SK-N-SH treated with all-trans-retinoic acid at 6 μM for 48 hours (cell line): ENCODE results near the gene ITGB2.

Source experiments
- ATAC-seq: fragments of 200-7000 bp; cut with Tn5 transposase; 3 replicates; pipeline ENCODE4 v1.9.1; 2020; ENCODE audit warnings: mild to moderate bottlenecking, moderate library complexity
- ARNTL ChIP-seq: fragments of 450-650 bp; formaldehyde crosslinking; IDR thresholded peaks from 2 replicates; pipeline ENCODE4 v1.5.0; 2020; ENCODE audit warnings: low read depth, mild to moderate bottlenecking, moderate library complexity, borderline replicate concordance
- BACH2 ChIP-seq: fragments of 250-450 bp; sonication (Bioruptor Pico); IDR thresholded peaks from 2 replicates; pipeline ENCODE4 v1.9.0; 2021; ENCODE audit warnings: mild to moderate bottlenecking, borderline replicate concordance
- CSDC2 ChIP-seq: fragments of 250-450 bp; sonication (Bioruptor Pico); IDR thresholded peaks from 2 replicates; pipeline ENCODE4 v1.5.0; 2020; ENCODE audit warnings: mild to moderate bottlenecking, moderate library complexity
- ESRRG ChIP-seq: fragments of 250-450 bp; sonication (Bioruptor Pico); IDR thresholded peaks from 2 replicates; pipeline ENCODE4 v1.6.1; 2021; ENCODE audit warnings: mild to moderate bottlenecking
- GLIS3 ChIP-seq: fragments of 250-450 bp; sonication (Bioruptor Pico); IDR thresholded peaks from 2 replicates; pipeline ENCODE4 v1.5.0; 2020; ENCODE audit warnings: mild to moderate bottlenecking, moderate library complexity
- OSR1 ChIP-seq: fragments of 250-450 bp; sonication (Bioruptor Pico); IDR thresholded peaks from 2 replicates; pipeline ENCODE4 v1.8.0; 2022; ENCODE audit warnings: moderate library complexity, mild to moderate bottlenecking, inconsistent platforms
- PPARA ChIP-seq: fragments of 250-450 bp; sonication (Bioruptor Pico); IDR thresholded peaks from 2 replicates; pipeline ENCODE4 v1.5.0; 2020; ENCODE audit warnings: mild to moderate bottlenecking, borderline replicate concordance
- RARB ChIP-seq: fragments of 250-450 bp; sonication (Bioruptor Pico); IDR thresholded peaks from 2 replicates; pipeline ENCODE4 v1.8.0; 2021; ENCODE audit warnings: mild to moderate bottlenecking, moderate library complexity
- SNAI2 ChIP-seq: fragments of 250-450 bp; sonication (Bioruptor Pico); IDR thresholded peaks from 2 replicates; pipeline ENCODE4 v1.5.0; 2020; ENCODE audit warnings: mild to moderate bottlenecking, moderate library complexity
- TCF4 ChIP-seq: fragments of 250-450 bp; sonication (Bioruptor Pico); IDR thresholded peaks from 2 replicates; pipeline ENCODE4 v1.8.0; 2021; ENCODE audit warnings: mild to moderate bottlenecking, moderate library complexity, borderline replicate concordance
- TOX ChIP-seq: fragments of 250-450 bp; sonication (Bioruptor Pico); IDR thresholded peaks from 2 replicates; pipeline ENCODE4 v1.8.0; 2021; ENCODE audit warnings: mild to moderate bottlenecking, moderate library complexity, borderline replicate concordance
- ZC3H10 ChIP-seq: fragments of 250-450 bp; sonication (Bioruptor Pico); IDR thresholded peaks from 2 replicates; pipeline ENCODE4 v1.5.1; 2021; ENCODE audit warnings: mild to moderate bottlenecking, moderate library complexity
- ZFP3 ChIP-seq: fragments of 250-450 bp; sonication (Bioruptor Pico); IDR thresholded peaks from 2 replicates; pipeline ENCODE4 v1.5.0; 2020; ENCODE audit warnings: mild to moderate bottlenecking, moderate library complexity
- ZFP30 ChIP-seq: fragments of 450-650 bp; formaldehyde crosslinking; IDR thresholded peaks from 2 replicates; pipeline ENCODE4 v1.5.0; 2022; ENCODE audit warnings: mild to moderate bottlenecking, moderate library complexity
- ZNF565 ChIP-seq: fragments of 450-650 bp; formaldehyde crosslinking; conservative IDR thresholded peaks from 2 replicates; pipeline ENCODE4 v1.5.0; 2020; ENCODE audit warnings: low read depth, mild to moderate bottlenecking, moderate library complexity
- ZNF70 ChIP-seq: fragments of 450-650 bp; formaldehyde crosslinking; IDR thresholded peaks from 2 replicates; pipeline ENCODE4 v1.5.0; 2020; ENCODE audit warnings: mild to moderate bottlenecking, moderate library complexity
- ZNF8 ChIP-seq: fragments of 450-650 bp; formaldehyde crosslinking; IDR thresholded peaks from 2 replicates; pipeline ENCODE4 v1.5.0; 2020; ENCODE audit warnings: mild to moderate bottlenecking, moderate library complexity
- TF ChIP-seq, protein P1 (sequence below): fragments of 250-450 bp; sonication (Bioruptor Pico); IDR thresholded peaks from 2 replicates; pipeline ENCODE4 v1.5.1; 2021; ENCODE audit warnings: mild to moderate bottlenecking, moderate library complexity
- TF ChIP-seq, protein P2 (sequence below): fragments of 250-450 bp; sonication (Bioruptor Pico); IDR thresholded peaks from 2 replicates; pipeline ENCODE4 v1.5.1; 2020; ENCODE audit warnings: low read depth, mild to moderate bottlenecking, moderate library complexity
- TF ChIP-seq, protein P3 (sequence below): fragments of 250-450 bp; sonication (Bioruptor Pico); IDR thresholded peaks from 2 replicates; pipeline ENCODE4 v1.8.0; 2020; ENCODE audit warnings: mild to moderate bottlenecking, moderate library complexity, borderline replicate concordance
- TF ChIP-seq, protein P4 (sequence below): fragments of 250-450 bp; sonication (Bioruptor Pico); IDR thresholded peaks from 2 replicates; pipeline ENCODE4 v1.8.0; 2021; ENCODE audit warnings: low read depth, mild to moderate bottlenecking, moderate library complexity, borderline replicate concordance

ITGB2 gene

DNA sequence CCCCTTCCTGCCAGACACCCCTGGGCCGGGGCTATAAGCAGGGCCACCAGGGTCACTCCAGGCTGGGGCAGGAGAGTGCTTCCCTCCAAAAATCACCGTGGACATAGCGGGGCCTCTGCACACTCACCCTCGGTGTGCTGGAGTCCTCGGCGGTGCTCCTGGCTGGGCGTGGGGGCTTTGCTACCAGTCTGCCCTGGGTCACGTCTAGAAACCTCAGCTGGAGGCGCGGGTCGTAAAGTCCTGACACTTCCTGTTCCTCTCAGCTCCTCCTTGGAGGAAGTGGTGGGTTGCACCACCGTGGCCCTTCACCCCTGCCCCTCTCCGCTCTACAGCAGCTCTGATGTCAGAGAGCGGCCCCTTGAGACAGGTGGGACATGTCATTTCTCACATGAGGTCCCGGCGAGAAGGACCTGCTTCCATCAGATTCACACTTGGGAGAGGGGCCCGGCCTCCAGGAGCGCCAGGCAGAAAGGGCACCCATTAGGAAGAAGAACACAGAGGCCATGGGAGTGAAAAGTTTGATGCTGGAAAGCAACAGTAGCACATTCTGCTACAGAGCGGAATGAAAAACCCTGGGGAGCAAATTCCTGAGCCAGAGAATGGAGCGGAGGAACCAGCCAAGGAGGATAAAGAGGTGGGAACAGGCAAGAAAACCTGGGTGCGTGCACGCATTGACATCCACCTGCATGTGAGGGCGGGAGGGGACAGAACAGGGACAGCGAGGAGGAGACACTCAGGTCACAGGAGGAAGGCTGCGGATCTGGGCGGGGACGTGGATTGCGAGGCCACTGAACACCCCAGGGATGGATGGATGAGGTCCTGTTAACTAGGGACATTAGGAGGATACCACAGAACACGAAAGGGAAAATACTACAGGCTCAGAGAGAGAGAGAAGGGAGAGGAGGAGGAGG is at the start of gene ITGB2:
TSS of gene ITGB2 (minus strand) at position 206 of the 911 bp plus-strand sequence. CDS start 10,117 bp downstream, outside the sequence.
- TF ChIP-seq PPARA (CRISPR knock-in tag): no peak
- TF ChIP-seq TCF4 (CRISPR knock-in tag): no peak
- TF ChIP-seq ZC3H10: no peak
- no peak for TF ChIP-seq TOX (CRISPR knock-in tag)
- TF ChIP-seq, protein P1, sequence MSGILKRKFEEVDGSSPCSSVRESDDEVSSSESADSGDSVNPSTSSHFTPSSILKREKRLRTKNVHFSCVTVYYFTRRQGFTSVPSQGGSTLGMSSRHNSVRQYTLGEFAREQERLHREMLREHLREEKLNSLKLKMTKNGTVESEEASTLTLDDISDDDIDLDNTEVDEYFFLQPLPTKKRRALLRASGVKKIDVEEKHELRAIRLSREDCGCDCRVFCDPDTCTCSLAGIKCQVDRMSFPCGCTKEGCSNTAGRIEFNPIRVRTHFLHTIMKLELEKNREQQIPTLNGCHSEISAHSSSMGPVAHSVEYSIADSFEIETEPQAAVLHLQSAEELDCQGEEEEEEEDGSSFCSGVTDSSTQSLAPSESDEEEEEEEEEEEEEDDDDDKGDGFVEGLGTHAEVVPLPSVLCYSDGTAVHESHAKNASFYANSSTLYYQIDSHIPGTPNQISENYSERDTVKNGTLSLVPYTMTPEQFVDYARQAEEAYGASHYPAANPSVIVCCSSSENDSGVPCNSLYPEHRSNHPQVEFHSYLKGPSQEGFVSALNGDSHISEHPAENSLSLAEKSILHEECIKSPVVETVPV (CRISPR knock-in tag): no peak
- TF ChIP-seq BACH2 (CRISPR knock-in tag): no peak
- no peak for ATAC-seq

DNA sequence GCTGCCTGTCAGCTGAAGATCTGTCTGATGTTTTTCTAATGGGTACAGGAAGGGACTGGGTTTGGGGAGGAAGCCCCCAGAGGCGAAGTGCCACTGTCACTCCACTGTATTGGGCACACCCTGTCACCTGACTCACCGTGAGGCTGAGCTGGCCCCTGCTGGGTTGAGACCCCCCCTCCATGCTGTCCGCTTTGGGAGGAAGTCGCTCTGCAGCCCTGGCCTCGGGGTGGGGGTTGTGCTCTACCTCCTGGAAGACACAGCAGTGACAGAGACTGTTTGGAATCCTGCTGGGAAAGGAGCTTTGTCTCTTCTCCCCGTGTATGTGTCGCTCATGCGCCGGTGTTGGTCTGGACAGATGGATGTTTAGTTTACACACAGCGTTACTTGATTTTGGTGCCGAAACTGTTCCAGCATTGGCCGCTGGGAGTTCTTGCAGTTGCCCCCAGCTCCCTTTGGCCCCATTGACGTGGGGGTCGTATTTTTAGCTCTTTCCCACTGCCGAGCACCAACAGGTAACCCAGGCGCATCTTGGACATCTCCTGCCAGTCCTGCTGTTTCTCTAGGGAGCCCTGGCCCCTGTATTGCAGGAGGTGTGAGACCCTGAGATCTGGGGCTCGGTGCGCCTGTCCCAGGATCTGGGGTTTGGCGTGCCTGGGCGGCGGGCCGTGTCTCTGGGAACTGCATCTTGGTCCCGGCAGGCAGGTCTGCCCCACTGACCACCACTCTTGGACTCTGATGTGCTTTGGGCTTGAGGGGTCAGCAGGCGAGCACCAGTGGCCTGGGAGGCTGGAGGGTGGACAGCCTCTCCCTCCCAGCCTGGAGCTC is 49.4 kb upstream of the ITGB2 start:
- ATAC-seq: peak; percentile 77
- TF ChIP-seq ZFP30 (CRISPR knock-in tag) (no peak), ZFP3 (CRISPR knock-in tag) (no peak), TOX (CRISPR knock-in tag) (no peak), ARNTL (no peak), TCF4 (CRISPR knock-in tag) (no peak)
- TF ChIP-seq, protein P2, sequence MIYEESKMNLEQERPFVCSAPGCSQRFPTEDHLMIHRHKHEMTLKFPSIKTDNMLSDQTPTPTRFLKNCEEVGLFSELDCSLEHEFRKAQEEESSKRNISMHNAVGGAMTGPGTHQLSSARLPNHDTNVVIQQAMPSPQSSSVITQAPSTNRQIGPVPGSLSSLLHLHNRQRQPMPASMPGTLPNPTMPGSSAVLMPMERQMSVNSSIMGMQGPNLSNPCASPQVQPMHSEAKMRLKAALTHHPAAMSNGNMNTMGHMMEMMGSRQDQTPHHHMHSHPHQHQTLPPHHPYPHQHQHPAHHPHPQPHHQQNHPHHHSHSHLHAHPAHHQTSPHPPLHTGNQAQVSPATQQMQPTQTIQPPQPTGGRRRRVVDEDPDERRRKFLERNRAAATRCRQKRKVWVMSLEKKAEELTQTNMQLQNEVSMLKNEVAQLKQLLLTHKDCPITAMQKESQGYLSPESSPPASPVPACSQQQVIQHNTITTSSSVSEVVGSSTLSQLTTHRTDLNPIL (CRISPR knock-in tag): no peak
- TF ChIP-seq, protein P3, sequence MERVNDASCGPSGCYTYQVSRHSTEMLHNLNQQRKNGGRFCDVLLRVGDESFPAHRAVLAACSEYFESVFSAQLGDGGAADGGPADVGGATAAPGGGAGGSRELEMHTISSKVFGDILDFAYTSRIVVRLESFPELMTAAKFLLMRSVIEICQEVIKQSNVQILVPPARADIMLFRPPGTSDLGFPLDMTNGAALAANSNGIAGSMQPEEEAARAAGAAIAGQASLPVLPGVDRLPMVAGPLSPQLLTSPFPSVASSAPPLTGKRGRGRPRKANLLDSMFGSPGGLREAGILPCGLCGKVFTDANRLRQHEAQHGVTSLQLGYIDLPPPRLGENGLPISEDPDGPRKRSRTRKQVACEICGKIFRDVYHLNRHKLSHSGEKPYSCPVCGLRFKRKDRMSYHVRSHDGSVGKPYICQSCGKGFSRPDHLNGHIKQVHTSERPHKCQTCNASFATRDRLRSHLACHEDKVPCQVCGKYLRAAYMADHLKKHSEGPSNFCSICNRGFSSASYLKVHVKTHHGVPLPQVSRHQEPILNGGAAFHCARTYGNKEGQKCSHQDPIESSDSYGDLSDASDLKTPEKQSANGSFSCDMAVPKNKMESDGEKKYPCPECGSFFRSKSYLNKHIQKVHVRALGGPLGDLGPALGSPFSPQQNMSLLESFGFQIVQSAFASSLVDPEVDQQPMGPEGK (CRISPR knock-in tag): no peak
- TF ChIP-seq, all 23 proteins: peak for 0

DNA sequence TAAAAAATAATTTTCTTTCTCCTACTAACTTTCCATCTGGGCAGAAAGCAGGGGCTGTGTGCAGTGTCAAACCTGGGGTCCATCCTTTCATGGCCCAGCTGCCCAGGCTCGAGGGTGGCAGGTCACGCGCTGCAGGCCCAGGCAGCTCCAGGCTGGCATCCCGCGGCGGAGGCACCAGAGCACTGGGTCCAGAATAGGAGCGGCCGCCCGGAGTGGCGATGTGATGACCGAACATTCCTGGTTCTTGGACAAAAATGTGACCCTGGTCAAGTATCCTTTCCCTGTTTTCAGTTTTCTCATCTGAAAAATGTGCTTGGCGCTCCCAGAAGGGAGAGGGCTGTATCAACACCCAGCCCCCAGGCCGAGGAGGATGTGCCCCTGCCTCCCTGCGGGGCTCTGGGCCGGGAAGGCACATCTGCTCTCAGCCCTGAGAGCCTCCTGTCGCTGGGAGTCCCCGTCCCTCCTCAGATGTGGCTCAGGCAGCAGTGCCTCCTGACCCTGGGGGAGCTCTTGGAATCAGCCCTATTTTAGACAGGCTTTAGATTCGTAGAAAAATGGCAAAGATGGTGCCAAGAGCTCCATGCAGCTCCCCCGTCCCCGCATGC is 48.5 kb upstream of the ITGB2 start:
- ATAC-seq: no peak
- TF ChIP-seq ESRRG (CRISPR knock-in tag) (no peak), PPARA (CRISPR knock-in tag) (no peak), SNAI2 (no peak), ZNF8 (CRISPR knock-in tag) (no peak), ZFP30 (CRISPR knock-in tag) (no peak), BACH2 (CRISPR knock-in tag) (no peak), CSDC2 (CRISPR knock-in tag) (no peak), OSR1 (CRISPR knock-in tag) (no peak), TCF4 (CRISPR knock-in tag) (no peak), ZNF70 (CRISPR knock-in tag) (no peak), RARB (no peak), TOX (CRISPR knock-in tag) (no peak), GLIS3 (CRISPR knock-in tag) (no peak), ZNF565 (no peak)
- TF ChIP-seq, protein P4, sequence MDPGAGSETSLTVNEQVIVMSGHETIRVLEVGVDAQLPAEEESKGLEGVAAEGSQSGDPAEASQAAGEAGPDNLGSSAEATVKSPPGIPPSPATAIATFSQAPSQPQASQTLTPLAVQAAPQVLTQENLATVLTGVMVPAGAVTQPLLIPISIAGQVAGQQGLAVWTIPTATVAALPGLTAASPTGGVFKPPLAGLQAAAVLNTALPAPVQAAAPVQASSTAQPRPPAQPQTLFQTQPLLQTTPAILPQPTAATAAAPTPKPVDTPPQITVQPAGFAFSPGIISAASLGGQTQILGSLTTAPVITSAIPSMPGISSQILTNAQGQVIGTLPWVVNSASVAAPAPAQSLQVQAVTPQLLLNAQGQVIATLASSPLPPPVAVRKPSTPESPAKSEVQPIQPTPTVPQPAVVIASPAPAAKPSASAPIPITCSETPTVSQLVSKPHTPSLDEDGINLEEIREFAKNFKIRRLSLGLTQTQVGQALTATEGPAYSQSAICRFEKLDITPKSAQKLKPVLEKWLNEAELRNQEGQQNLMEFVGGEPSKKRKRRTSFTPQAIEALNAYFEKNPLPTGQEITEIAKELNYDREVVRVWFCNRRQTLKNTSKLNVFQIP (CRISPR knock-in tag): no peak
- TF ChIP-seq, protein P3 (CRISPR knock-in tag): no peak
- TF ChIP-seq, protein P1 (CRISPR knock-in tag): no peak
- TF ChIP-seq, protein P2 (CRISPR knock-in tag): no peak
